Rectal smooth muscle tissue (tissue), 1 donor: ENCODE measurements around the gene RBM20.
"Not testable (repeated sequence)": the region's sequence is repeated elsewhere in the genome, so short reads cannot be mapped to it uniquely, and the experiment has no call there.

Experiments
- H3K27ac ChIP-seq: one replicate; pipeline ENCODE4 v1.7.0; 2013; ENCODE audit warnings: low read depth, low read length, inconsistent platforms
- H3K27me3 ChIP-seq: one replicate; pipeline ENCODE4 v1.7.0; 2013; ENCODE audit warnings: low read length; ENCODE audit not compliant: control insufficient read depth, insufficient read depth
- H3K36me3 ChIP-seq: one replicate; pipeline ENCODE4 v1.7.0; 2013; ENCODE audit warnings: low read length; ENCODE audit not compliant: control insufficient read depth, insufficient read depth
- H3K4me1 ChIP-seq: one replicate; pipeline ENCODE4 v1.7.0; 2013; ENCODE audit warnings: low read length; ENCODE audit not compliant: control insufficient read depth, insufficient read depth
- H3K4me3 ChIP-seq: one replicate; pipeline ENCODE4 v1.7.0; 2013; ENCODE audit warnings: low read length
- H3K9ac ChIP-seq: one replicate; pipeline ENCODE4 v1.7.0; 2013; ENCODE audit warnings: low read length

The RBM20 gene

DNA sequence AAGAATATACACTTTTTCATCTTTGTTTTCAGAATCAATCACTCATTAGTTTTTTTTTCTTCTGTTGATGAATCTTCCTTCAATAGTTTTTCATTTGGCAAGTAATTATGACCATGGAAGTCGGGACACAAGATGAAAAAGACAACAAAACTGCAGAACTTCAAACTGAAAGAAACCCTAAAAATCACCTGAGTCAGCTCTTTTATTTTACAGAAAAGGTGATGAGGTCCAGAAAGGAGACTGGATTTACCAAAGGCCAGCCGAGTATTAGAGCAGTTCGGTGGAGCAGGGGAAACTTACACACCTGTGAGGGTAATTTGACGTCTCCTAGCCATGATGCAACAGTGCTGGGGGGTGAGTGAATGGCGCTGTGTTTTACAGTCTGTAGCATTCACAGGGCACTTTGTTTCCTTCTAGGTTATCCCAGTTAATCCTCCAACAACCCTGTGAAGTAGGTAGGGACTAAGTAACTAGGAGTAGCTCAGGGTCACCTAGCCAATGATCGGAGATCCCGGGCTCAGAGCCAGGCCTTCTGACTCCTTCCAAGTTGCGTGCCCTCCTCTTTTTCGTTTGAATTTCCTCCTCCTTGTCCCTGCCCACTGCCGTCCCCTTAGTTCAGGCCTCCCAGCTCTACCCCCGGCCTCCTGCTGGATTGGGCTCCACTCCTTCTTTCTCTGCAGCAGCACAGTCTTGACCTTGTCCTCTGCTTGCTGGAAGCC lies 14.0 kb downstream of the RBM20 start:
- H3K27me3 ChIP-seq: no peaks in the 10 kb centered on the region
- no peak overlapping the region for H3K9ac ChIP-seq
- no peak overlapping the region for H3K27ac ChIP-seq
- H3K36me3 ChIP-seq: no peaks in the 10 kb centered on the region
- H3K4me1 ChIP-seq: peaks cover 5% of the 10 kb centered on the region
- H3K4me3 ChIP-seq: no peak overlapping the region

DNA sequence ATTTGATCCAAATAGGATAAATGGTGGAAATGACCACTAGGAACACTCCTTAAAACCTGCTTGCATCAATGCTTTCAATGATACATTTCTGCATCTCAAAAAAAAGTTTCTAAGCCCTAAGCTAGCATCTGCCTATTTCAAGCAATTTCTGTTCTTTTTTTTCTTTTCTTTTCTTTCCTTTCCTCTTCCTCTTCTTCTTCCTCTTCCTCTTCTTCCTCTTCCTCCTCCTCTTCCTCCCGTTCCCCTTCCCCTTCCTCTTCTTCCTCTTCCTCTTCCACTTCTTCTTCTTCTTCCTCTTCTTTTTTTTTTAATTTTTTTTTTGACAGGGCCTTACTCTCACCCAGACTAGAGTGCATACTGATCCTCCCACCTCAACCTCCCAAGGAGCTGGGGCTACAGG lies 15.4 kb downstream of the RBM20 start:
- Histone ChIP-seq H3K9ac (no peak overlapping the region), H3K36me3 (no peaks in the 10 kb centered on the region), H3K4me1 (peaks cover 5% of the 10 kb centered on the region), H3K27ac (no peak overlapping the region), H3K27me3 (no peaks in the 10 kb centered on the region), H3K4me3 (no peak overlapping the region)

DNA sequence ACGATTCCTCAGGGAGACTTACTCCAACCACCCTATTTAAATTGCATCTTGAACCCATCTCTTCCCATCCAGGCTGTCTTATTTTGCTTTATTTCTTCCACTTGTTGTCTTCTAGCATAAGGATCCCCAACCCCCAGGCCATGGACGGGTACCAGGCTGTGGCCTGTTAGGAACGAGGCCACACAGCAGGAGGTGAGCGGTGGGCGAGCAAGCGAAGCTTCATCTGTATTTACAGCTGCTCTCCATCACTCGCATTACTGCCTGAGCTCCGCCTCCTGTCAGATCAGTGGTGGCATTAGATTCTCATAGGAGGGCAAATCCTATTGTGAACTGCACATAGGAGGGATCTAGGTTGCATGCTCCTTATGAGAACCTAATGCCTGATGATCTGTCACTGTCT lies 16.2 kb downstream of the RBM20 start:
- H3K4me3 ChIP-seq, H3K27ac ChIP-seq, H3K4me1 ChIP-seq, H3K9ac ChIP-seq, H3K27me3 ChIP-seq, H3K36me3 ChIP-seq: not testable (repeated sequence)

DNA sequence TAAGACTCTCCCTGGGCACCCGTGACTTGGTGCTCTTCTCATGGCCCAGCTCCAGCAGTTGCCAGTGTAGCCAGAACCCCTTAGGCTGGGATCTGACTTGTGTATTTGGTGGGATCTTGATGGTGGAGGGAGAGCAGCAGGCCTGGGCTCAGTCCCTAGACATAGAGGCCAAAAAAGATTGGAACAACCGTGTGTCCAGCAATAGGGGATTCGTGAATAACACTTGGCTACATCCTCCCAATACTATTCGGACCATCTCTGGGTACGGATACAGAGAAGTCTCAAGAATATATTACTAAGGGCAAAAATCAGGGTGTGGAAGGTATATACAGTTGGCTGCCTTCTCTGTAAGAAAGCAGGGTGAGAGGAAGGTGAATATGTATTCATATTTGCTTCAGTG lies 17.2 kb downstream of the RBM20 start:
- Histone ChIP-seq H3K27ac (no peak overlapping the region), H3K4me1 (peaks cover 8% of the 10 kb centered on the region)

DNA sequence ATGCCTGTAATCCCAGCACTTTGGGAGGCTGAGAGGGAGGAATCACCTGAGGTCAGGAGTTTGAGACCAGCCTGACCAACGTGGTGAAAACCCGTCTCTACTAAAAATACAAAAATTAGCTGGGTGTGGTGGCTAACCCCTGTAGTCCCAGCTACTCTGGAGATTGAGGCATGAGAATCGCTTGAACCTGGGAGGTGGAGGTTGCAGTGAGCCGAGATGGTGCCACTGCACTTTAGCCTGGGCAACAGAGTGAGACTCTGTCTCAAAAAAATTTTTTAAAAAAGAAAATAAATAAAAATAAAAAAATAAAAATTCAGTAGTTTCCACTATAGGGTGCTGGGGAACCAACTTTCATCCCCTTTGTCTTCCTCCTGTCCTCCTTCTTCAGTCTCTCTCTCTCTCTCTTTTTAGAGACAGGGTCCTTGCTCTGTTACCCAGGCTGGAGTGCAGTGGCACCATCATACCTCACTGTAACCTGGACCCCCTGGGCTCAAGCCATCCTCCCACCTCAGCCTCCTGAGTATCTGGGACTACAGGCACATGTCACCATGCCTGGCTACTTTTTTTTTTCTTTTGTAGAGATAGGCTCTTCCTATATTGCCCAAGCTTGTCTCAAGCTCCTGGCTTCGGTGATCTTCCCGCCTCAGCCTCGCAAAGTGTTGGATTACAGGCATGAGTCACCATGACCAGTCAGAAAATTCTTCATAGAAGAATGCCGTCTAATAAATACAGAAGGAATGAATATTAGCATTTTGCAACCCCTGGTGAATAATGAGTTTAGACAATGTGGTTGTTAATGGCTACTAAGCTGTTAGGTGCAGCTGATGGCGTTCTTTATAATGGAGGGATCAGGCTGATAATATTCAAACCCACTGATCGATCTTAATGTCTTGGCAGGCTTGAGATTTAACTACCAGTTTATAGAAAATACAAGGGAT lies 20.6 kb downstream of the RBM20 start:
- peak overlapping the region; percentile 32 for H3K27ac ChIP-seq
- no peak overlapping the region for H3K4me3 ChIP-seq
- no peaks in the 10 kb centered on the region for H3K27me3 ChIP-seq
- H3K4me1 ChIP-seq: peaks cover 11% of the 10 kb centered on the region
- H3K36me3 ChIP-seq: no peaks in the 10 kb centered on the region
- H3K9ac ChIP-seq: no peak overlapping the region

More for the DNA sequence above, 17.2 kb downstream of the RBM20 start:
- Histone ChIP-seq H3K36me3 (no peaks in the 10 kb centered on the region), H3K4me3 (no peak overlapping the region), H3K9ac (no peak overlapping the region), H3K27me3 (no peaks in the 10 kb centered on the region)

DNA sequence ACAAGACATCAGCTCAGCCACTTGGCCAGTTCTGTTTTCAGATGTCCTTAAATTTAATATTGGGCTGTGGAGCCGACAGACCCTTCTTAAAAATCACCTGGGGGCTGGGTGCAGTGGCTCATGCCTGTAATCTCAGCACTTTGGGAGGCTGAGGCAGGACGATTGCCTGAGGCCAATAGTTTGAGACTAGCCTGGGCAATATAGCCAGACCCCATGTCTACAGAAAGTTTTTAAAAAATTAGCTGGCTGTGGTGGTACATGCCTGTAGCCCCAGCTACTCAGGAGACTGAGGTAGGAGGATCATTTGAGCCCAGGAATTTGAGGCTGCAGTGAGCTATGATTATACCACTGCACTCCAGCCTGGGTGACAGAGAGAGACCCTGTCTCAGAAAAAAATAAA lies 22.1 kb downstream of the RBM20 start:
- not testable (repeated sequence) for H3K4me3 ChIP-seq, H3K36me3 ChIP-seq, H3K27ac ChIP-seq, H3K27me3 ChIP-seq, H3K9ac ChIP-seq
- H3K4me1 ChIP-seq: peaks cover 11% of the 10 kb centered on the region

DNA sequence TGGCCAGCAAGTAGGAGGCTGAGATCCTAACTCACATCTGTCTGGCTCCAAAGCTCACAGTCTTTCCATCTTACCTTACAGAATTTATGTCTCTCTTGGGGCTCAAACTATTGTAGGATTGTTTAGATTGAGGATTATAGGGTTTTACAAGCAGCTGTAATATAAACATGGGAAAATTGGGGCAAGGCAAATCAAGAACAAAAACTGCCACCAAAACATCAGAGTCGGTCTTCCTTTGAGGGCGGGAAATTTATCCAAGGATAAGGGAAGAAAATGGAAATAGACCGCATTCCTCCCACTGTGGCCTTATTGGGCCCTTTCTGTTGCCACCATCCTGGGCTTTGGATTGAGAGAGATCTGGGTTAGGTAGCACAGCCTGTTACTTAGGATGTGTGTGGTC lies 22.5 kb downstream of the RBM20 start:
- Histone ChIP-seq H3K36me3 (no peaks in the 10 kb centered on the region), H3K4me1 (peaks cover 11% of the 10 kb centered on the region), H3K27ac (no peak overlapping the region), H3K27me3 (no peaks in the 10 kb centered on the region), H3K9ac (no peak overlapping the region), H3K4me3 (no peak overlapping the region)

DNA sequence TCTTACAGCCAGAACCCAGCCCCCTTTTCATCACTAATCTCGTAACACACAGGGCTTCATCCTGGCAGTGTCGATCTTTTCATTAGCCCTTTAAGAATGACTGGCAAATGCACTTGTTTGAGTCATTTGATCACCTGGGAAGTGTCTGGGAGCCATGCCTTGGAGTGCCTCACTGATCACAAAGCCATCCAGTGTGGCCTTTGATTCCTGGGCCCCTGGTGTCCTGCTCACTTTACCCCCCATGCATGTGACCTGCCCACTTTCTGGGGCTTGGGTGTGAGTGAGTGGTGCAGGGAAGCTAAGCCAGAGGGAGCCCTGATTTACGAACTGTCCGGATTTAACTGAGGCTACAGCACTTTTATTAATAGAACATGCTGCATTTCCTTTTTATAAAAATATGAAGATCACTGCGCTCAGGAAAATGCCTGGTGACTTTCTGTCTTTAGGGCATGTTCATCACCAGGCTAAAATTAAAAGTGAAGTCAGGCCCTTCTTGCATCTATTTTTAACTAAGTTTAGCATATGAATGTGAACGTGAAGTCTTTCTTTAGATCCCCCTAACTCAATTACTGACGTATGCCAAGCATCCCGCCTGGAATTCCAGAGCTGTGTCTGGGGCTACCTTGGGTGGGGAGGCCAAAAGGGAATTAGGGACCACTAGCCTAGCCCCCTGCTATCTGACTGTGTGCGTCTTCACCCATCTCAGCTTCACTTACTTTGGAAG lies 23.6 kb downstream of the RBM20 start:
- Histone ChIP-seq H3K27me3 (no peaks in the 10 kb centered on the region), H3K36me3 (no peaks in the 10 kb centered on the region), H3K27ac (peak overlapping the region; percentile 59), H3K4me1 (peaks cover 11% of the 10 kb centered on the region), H3K9ac (no peak overlapping the region), H3K4me3 (no peak overlapping the region)

DNA sequence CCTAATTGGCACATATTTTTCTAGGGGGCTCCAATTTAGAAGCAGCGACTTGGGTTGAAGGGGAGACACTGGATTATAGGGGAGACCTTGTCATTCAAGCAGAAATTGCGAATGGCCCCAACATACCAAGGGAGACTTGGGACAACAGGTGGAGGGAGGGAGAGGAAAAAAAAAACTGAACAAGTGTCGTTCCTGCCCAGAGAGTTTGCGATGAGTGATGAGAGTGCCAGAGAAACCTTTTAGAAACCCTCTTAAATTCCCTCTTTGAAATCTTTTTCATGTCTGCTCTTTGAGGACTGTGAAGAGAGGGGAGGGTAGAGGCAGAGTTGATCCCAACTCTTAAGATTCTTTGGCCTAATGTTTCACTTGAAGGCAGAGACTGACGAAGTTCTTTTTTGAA lies 24.3 kb downstream of the RBM20 start:
- Histone ChIP-seq H3K27me3 (no peaks in the 10 kb centered on the region), H3K4me1 (peaks cover 11% of the 10 kb centered on the region), H3K36me3 (no peaks in the 10 kb centered on the region), H3K4me3 (no peak overlapping the region), H3K27ac (peak overlapping the region; percentile 59), H3K9ac (no peak overlapping the region)

DNA sequence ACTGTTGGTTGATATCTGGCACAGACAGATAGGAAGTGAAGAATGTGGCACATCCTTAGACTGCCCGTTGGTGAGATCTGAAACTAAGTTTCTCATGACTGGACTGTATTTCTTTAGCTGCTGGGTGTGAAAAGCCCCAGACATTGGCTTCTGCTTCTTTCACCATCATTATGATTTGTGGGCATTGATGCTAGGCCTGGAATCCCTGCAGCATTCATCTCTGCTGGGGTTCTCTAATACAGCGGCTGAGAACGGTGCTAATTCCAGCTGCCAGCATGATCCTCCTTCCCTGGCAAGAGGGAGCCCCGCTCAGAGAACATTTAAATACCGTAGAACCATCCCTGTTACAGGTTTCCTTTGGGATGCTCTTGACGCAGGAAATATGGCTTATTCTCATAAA lies 26.2 kb downstream of the RBM20 start:
- H3K4me1 ChIP-seq: peaks cover 5% of the 10 kb centered on the region
- no peaks in the 10 kb centered on the region for H3K27me3 ChIP-seq
- no peak overlapping the region for H3K9ac ChIP-seq
- H3K27ac ChIP-seq: peak overlapping the region; percentile 12
- H3K36me3 ChIP-seq: no peaks in the 10 kb centered on the region
- no peak overlapping the region for H3K4me3 ChIP-seq

DNA sequence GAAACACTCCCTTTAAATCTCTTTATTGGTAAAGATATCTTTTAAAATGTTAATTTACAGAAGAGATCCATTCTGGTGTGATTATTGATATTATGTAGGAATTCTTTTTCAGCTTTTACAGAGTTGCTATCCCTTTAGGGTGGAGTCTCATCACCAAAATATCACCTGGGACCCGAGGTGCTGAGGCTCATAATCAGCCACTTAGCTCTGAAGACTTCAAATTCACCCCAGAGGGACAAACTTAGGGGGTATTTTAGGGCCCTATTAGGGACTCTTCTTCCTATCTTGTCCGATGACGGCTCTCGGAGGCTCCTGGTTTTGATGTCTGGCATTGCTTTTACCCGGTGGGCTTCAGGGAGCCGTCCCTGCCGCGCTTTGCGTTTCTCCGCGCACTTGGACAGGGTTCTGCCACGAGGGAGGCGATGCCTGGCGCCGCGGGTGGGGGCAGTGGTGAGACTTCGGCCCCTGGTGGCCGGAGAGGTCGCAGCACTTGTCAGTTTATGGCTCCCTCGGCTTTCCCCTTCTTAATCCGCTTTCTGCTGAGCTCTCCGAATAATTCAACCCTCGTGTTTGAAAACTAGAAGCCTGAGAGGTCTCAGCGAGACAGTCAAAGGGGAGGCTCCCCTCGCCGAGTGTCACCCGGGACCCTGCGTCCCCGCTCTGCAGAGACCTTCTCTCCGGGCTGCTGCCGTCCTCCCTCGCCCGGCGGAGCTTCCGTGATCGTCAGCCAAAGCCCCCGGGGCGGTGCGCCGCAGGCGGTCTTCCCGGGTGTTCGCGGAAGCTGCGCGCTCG lies 27.8 kb downstream of the RBM20 start:
- no peaks in the 10 kb centered on the region for H3K36me3 ChIP-seq
- peak overlapping the region; percentile 85 for H3K4me3 ChIP-seq
- peak overlapping the region; percentile 71 for H3K9ac ChIP-seq
- peaks cover 3% of the 10 kb centered on the region for H3K4me1 ChIP-seq
- H3K27me3 ChIP-seq: no peaks in the 10 kb centered on the region
- peak overlapping the region; percentile 64 for H3K27ac ChIP-seq

DNA sequence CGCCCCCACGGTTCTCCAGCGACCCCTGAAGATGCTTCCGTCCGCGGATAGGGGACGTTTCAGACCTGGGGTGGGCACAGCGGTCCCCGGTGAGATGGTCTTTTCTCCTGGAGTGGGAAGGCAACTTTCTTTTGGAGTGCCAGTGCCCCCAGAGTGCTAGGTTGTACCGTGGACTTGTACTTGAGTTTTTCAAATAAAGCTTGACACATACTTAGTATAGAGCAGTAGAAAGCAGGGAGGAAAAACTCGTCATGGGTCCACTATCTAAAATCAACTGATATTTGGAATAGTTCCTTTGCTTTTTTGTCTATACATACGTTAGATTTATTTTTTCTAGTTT lies 28.4 kb downstream of the RBM20 start:
- Histone ChIP-seq H3K9ac (peak overlapping the region; percentile 71), H3K4me1 (peaks cover 3% of the 10 kb centered on the region), H3K27ac (peak overlapping the region; percentile 64), H3K4me3 (peak overlapping the region; percentile 85), H3K27me3 (no peaks in the 10 kb centered on the region), H3K36me3 (no peaks in the 10 kb centered on the region)
